SK-N-SH (cell line): Measurements from ENCODE around the gene ADGRD2.

Source experiments
- EZH2phosphoT487 ChIP-seq: fragments of 200-600 bp; sonication (generic); IDR thresholded peaks from 2 replicates; pipeline ENCODE4 v1.6.1; 2017; ENCODE audit warnings: low read depth, mixed run types, mild to moderate bottlenecking, antibody characterized with exemption, moderate library complexity, borderline replicate concordance
- FOXM1 ChIP-seq: IDR thresholded peaks from 2 replicates; pipeline ENCODE4 v1.4.0; 2012; ENCODE audit warnings: low read depth, mild to moderate bottlenecking
- JUND ChIP-seq: IDR thresholded peaks from 2 replicates; pipeline ENCODE4 v1.4.0; 2012
- MAX ChIP-seq: IDR thresholded peaks from 2 replicates; pipeline ENCODE4 v1.4.0; 2012; ENCODE audit warnings: low read depth
- MEF2A ChIP-seq: IDR thresholded peaks from 2 replicates; pipeline ENCODE4 v1.4.0; 2012; ENCODE audit warnings: low read depth, borderline replicate concordance
- PBX3 ChIP-seq: IDR thresholded peaks from 2 replicates; pipeline ENCODE4; 2012
- POLR2AphosphoS5 ChIP-seq: IDR thresholded peaks from 2 replicates; pipeline ENCODE4 v1.6.1; 2012; ENCODE audit warnings: low read depth, low read length
- RAD21 ChIP-seq: IDR thresholded peaks from 2 replicates; pipeline ENCODE4 v1.6.1; 2012; ENCODE audit warnings: mild to moderate bottlenecking, low read length
- SIN3A ChIP-seq: IDR thresholded peaks from 2 replicates; pipeline ENCODE4 v1.6.1; 2012; ENCODE audit warnings: low read depth, mild to moderate bottlenecking, low read length, moderate library complexity, borderline replicate concordance
- SMC3 ChIP-seq: IDR thresholded peaks from 2 replicates; pipeline ENCODE4 v1.6.1; 2012; ENCODE audit warnings: low read depth, low read length, improper control_type of control experiment
- TAF1 ChIP-seq: IDR thresholded peaks from 2 replicates; pipeline ENCODE4 v1.6.1; 2012; ENCODE audit warnings: low read depth, mild to moderate bottlenecking, low read length, moderate library complexity, borderline replicate concordance
- YY1 ChIP-seq: IDR thresholded peaks from 2 replicates; pipeline ENCODE4 v1.4.0; 2012; ENCODE audit warnings: low read depth, mild to moderate bottlenecking
- TF ChIP-seq, protein P1 (sequence below): fragments of 200-600 bp; sonication (generic); IDR thresholded peaks from 2 replicates; pipeline ENCODE4 v1.6.1; 2017; ENCODE audit warnings: antibody characterized with exemption, mild to moderate bottlenecking, moderate library complexity

DNA sequence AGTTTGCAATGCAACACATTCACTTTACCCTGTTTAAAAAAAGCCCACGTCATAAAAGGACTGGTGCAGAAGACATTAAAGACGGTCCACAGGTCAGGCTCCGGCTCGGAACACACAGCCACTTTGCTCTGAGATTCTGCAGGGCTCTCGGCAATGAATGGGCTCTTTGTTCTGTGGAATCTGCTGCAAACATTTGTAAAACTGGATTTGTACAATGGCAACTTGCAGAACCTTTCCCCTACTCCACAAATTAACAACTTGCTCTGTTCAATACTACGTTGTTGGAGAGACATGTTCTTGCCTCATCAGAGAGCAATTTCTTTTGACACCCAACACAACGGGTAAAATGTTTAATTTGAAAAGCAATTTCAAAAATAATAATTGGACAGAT, 70.0 kb downstream of the ADGRD2 start:
- no peak for TF ChIP-seq JUND
- no peak for TF ChIP-seq MAX
- no peak for TF ChIP-seq SIN3A
- TF ChIP-seq MEF2A, result no peak
- TF ChIP-seq, protein P1, sequence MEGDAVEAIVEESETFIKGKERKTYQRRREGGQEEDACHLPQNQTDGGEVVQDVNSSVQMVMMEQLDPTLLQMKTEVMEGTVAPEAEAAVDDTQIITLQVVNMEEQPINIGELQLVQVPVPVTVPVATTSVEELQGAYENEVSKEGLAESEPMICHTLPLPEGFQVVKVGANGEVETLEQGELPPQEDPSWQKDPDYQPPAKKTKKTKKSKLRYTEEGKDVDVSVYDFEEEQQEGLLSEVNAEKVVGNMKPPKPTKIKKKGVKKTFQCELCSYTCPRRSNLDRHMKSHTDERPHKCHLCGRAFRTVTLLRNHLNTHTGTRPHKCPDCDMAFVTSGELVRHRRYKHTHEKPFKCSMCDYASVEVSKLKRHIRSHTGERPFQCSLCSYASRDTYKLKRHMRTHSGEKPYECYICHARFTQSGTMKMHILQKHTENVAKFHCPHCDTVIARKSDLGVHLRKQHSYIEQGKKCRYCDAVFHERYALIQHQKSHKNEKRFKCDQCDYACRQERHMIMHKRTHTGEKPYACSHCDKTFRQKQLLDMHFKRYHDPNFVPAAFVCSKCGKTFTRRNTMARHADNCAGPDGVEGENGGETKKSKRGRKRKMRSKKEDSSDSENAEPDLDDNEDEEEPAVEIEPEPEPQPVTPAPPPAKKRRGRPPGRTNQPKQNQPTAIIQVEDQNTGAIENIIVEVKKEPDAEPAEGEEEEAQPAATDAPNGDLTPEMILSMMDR, result no peak
- TF ChIP-seq TAF1, result no peak
- TF ChIP-seq EZH2phosphoT487, result no peak
- no peak for TF ChIP-seq RAD21
- TF ChIP-seq POLR2AphosphoS5, result no peak
- no peak for TF ChIP-seq SMC3
- TF ChIP-seq YY1, result no peak
- TF ChIP-seq PBX3, result no peak
- no peak for TF ChIP-seq FOXM1
